Stimulated activated naive CD8-positive, alpha-beta T cell treated with anti-CD3 and anti-CD28 coated beads, Interleukin-15, amount 100 ng/mL, for 72 hours (primary cell): ENCODE results near the gene HIF3A.
"Not testable (repeated sequence)": the region's sequence is repeated elsewhere in the genome, so short reads cannot be mapped to it uniquely, and the experiment has no call there.

Experiments used
- ATAC-seq: fragments of 150-1000 bp; cut with Tn5 transposase; 2 replicates; pipeline ENCODE4 v1.10.0; 2021; ENCODE audit warnings: mild to moderate bottlenecking, moderate library complexity
- DNase-seq, 2 donors: peaks; one replicate each; pipeline ENCODE4 v3.0.0; 2021 to 2022
- H3K27ac Mint-ChIP-seq, 2 donors: one replicate each; pipeline ENCODE4 v1.8.0; 2022; ENCODE audit warnings: mild to moderate bottlenecking in 2 of 2, mixed read lengths in 2 of 2, moderate library complexity in 2 of 2
- H3K27me3 Mint-ChIP-seq: one replicate; pipeline ENCODE4 v1.8.0; 2022; ENCODE audit warnings: mixed read lengths
- H3K4me1 Mint-ChIP-seq: one replicate; pipeline ENCODE4 v1.8.0; 2022; ENCODE audit warnings: mild to moderate bottlenecking, mixed read lengths
- H3K4me3 Mint-ChIP-seq, 2 donors: one replicate each; pipeline ENCODE4 v1.8.0; 2022; ENCODE audit warnings: mild to moderate bottlenecking in 2 of 2, mixed read lengths in 2 of 2, moderate library complexity in 1 of 2
- H3K9me3 Mint-ChIP-seq, 2 donors: one replicate each; pipeline ENCODE4 v1.8.0; 2022; ENCODE audit warnings: mixed read lengths in 2 of 2

Gene HIF3A

DNA sequence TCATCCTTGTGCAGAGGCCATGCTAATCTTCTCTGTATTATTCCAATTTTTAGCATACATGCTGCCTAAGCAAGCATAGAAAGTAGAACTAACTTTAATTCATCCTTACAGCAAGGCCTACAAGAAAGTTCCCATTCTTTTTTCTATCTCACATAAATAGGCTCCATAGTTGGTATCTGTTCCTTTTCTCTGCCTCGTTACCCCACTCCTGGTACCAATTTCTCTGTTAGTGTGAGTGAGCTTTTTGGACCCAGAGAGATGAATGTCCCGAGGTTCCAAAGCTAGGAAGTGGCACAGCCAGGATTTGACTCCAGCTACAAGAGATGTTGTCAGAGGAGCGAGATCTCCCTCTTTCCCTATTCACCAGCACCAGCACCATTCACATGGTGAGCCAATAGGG is 9.7 kb downstream of the HIF3A start:
- Mint-ChIP-seq H3K4me3 (no peak overlapping the region), H3K27me3 (no peaks in the 10 kb centered on the region), H3K27ac (no peak overlapping the region), H3K4me1 (no peaks in the 10 kb centered on the region), H3K9me3 (peaks cover 0 to 17% of the 10 kb centered on the region in 2 donors)
- DNase-seq (no peak), ATAC-seq (no peak)

DNA sequence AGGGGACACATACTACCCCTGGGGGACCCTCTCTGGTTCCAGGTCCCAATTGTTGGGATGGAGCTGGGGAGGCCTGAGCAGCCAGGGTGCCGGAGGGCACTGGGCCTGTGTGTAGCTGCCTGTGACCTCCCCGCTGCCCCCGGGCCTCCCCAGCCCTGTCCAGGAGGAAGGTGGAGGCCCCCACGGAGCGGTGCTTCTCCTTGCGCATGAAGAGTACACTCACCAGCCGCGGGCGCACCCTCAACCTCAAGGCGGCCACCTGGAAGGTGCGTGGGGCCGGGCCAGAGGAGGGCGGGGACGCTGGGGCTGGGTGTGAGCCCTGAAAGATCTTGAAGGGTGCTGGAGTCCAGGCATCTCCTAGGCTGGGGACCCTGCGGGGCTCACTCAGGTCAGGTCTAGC is 11.7 kb downstream of the HIF3A start:
- no peak overlapping the region for H3K27ac Mint-ChIP-seq
- H3K27me3 Mint-ChIP-seq = no peaks in the 10 kb centered on the region
- no peak overlapping the region for H3K4me3 Mint-ChIP-seq
- DNase-seq (no peak), ATAC-seq (peak; percentile 39)
- no peaks in the 10 kb centered on the region for H3K4me1 Mint-ChIP-seq
- H3K9me3 Mint-ChIP-seq = peaks cover 0 to 17% of the 10 kb centered on the region in 2 donors

DNA sequence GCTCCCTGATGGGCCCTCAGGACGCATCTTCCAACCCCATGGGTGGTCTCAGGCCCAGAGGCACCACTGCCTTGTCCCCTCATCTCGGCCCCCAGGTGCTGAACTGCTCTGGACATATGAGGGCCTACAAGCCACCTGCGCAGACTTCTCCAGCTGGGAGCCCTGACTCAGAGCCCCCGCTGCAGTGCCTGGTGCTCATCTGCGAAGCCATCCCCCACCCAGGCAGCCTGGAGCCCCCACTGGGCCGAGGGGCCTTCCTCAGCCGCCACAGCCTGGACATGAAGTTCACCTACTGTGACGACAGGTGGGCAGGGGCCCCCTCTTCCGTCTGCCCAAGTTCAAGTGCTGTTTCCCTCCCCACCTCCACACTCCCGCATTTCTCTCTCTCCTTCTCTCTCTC is 12.2 kb downstream of the HIF3A start:
- DNase-seq = no peak
- H3K4me3 Mint-ChIP-seq = no peak overlapping the region
- H3K9me3 Mint-ChIP-seq = peaks cover 0 to 17% of the 10 kb centered on the region in 2 donors
- no peaks in the 10 kb centered on the region for H3K27me3 Mint-ChIP-seq
- H3K4me1 Mint-ChIP-seq = no peaks in the 10 kb centered on the region
- ATAC-seq = no peak
- H3K27ac Mint-ChIP-seq = no peak overlapping the region

DNA sequence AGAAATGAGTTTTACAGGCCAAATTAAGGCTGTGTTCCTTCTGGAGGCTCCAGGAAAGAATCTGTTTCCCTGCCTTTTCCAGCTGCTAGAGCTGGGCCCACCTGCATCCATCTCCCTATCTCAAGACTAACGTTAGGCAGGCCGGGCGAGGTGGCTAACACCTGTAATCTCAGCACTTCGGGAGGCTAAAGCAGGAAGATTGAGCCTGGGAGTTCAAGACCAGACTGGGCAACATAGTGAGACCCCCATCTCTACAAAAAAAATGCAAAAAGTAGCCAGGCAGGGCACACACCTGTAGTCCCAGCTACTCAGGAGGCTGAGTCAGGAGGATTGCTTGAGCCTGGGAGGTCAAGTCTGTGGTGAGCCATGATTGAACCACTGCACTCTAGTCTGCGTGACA is 14.6 kb downstream of the HIF3A start:
- no peak overlapping the region for H3K4me3 Mint-ChIP-seq
- peaks cover 0 to 5% of the 10 kb centered on the region in 2 donors for H3K9me3 Mint-ChIP-seq
- no peaks in the 10 kb centered on the region for H3K4me1 Mint-ChIP-seq
- ATAC-seq (no peak), DNase-seq (no peak)
- H3K27ac Mint-ChIP-seq = no peak overlapping the region
- H3K27me3 Mint-ChIP-seq = no peaks in the 10 kb centered on the region

DNA sequence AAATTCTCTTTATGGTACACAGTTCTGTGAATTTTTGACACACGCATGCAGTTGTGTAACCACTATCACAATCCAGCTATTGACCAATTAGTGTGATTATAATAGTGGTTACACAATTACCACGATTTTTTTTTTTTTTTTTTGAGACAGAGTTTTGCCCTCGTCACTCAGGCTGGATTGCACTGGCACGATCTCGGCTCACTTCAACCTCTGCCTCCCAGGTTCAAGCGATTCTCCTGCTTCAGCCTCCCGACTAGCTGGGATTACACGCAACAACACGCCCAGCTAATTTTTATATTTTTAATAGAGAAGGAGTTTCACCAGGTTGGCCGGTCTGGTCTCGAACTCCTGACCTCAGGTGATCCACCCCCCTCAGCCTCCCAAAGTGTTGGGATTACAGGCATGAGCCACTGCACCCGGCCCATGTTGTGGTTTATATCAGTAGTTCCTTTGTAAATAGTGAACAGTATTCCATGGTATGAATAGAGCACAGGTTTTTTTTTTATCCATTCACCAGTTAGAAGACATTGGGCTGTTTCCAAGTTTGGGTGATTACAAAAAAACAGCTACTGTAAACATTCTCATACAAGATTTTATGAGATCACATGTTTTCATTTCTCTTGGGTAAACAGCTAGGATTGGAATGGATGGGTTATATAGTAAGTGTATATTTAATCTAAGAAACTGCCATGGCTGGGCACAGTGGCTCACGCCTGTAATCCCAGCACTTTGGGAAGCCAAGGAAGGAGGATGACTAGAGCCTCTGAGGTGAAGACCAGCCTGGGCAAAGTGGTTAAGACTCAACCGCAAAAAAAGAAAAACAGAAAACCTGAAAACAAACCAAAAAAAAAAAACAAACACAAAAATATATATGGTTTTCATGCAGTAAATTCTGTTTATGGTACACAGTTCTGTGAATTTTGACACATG is 17.0 kb downstream of the HIF3A start:
- H3K27ac Mint-ChIP-seq, ATAC-seq, DNase-seq, H3K9me3 Mint-ChIP-seq, H3K4me3 Mint-ChIP-seq, H3K4me1 Mint-ChIP-seq, H3K27me3 Mint-ChIP-seq: not testable (repeated sequence)

DNA sequence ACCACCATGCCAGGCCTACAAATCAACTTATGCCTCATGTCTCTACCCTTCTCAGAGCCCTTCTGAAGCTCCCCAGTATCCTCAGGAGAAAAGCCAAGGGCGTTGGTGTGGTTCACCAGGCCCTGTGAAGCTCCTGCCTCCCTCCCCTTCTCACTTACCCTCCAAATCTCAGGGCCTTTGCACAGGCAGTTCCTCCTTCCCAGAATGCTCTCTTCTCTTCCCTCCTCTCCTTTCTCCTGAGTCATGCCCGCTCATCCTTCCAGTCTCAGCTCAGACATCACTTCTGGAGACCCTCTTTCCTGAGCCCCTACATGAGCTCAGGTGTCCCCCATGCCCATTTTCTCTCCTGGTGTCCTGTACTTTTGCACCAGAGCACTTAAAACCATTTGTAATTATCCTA is 20.5 kb downstream of the HIF3A start:
- H3K27me3 Mint-ChIP-seq = no peaks in the 10 kb centered on the region
- no peak overlapping the region for H3K4me3 Mint-ChIP-seq
- no peak for ATAC-seq
- no peak for DNase-seq
- no peaks in the 10 kb centered on the region for H3K9me3 Mint-ChIP-seq
- no peak overlapping the region for H3K27ac Mint-ChIP-seq
- H3K4me1 Mint-ChIP-seq = no peaks in the 10 kb centered on the region

DNA sequence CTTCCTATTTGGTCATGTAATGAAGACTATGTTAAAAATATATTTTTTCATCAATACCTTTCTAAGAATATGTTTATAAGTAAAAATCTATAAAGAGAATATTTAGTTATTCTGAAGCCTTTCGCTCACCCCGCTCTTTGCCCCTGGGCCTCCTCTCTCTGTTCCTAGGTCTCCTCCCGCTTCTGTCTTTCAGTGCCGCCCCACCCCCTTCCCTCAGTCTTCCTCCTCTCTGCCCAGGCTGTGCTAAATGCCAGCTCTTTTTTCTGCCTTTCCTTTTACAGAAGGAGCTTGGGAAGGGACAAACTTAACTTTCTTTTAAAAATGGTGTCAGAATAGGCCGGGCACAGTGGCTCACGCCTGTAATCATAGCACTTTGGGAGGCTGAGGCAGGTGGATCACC is 22.8 kb downstream of the HIF3A start:
- ATAC-seq = no peak
- Mint-ChIP-seq H3K4me3 (no peak overlapping the region), H3K4me1 (no peaks in the 10 kb centered on the region), H3K27me3 (no peaks in the 10 kb centered on the region), H3K27ac (no peak overlapping the region), H3K9me3 (no peaks in the 10 kb centered on the region)
- DNase-seq = no peak

DNA sequence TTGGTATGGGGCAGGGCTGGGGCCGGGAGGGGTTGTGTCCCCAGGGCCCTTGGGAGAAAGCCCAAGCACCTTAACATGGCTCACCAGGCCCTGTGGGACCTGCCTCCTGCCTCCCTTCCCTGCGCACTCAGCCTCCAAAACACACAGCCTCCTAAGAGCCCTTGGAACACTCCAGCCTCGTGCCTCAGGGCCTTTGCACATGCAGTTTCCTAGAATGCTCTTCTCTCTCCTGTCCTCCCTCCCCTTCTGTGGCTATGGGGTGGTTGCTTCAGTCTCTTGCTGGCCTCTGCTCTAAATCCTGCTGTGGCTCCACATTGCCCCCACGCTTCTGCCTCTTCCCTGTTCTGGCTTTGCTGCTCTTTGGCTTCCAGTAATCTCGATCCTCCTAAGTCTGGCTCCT is 23.7 kb downstream of the HIF3A start:
- Mint-ChIP-seq H3K9me3 (peaks cover 3 to 6% of the 10 kb centered on the region in 2 donors), H3K27ac (no peak overlapping the region), H3K4me1 (no peaks in the 10 kb centered on the region), H3K4me3 (no peak overlapping the region), H3K27me3 (no peaks in the 10 kb centered on the region)
- ATAC-seq = no peak
- DNase-seq = no peak

DNA sequence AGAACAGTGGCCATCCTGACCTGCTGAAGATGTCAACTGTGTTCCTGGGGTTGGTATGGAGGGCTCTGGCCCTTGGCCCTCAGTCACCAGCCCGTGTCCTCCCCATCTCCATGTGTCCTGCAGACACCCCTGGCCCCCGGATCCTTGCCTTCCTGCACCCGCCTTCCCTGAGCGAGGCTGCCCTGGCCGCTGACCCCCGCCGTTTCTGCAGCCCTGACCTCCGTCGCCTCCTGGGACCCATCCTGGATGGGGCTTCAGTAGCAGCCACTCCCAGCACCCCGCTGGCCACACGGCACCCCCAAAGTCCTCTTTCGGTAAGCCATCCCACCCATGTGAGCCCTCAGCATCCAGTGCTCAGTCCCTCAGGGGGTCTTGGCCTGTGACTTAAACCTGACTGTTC is 24.8 kb downstream of the HIF3A start:
- ATAC-seq (no peak), DNase-seq (no peak)
- no peaks in the 10 kb centered on the region for H3K4me1 Mint-ChIP-seq
- no peaks in the 10 kb centered on the region for H3K27me3 Mint-ChIP-seq
- H3K9me3 Mint-ChIP-seq = peaks cover 7 to 16% of the 10 kb centered on the region in 2 donors
- no peak overlapping the region for H3K27ac Mint-ChIP-seq
- H3K4me3 Mint-ChIP-seq = no peak overlapping the region

DNA sequence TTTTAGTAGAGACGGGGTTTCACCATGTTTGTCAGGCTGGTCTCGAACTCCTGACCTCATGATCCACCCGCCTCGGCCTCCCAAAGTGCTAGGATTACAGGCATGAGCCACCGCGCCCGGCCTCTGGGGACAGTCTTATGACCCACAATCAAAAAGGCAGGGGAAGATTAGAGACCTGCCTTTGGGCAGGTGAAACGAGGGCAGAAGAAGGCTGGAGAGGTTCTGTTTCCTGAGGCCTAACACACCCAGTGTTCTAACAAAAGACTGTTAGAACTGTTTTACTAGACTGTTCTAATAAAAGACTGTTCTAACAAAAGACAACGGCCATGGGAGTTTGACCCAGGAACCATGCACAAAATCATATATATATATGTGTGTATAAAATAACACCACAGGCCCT is 26.4 kb downstream of the HIF3A start:
- H3K27me3 Mint-ChIP-seq, DNase-seq, ATAC-seq, H3K4me1 Mint-ChIP-seq, H3K27ac Mint-ChIP-seq, H3K4me3 Mint-ChIP-seq: not testable (repeated sequence)
- peaks cover 8 to 19% of the 10 kb centered on the region in 2 donors for H3K9me3 Mint-ChIP-seq

DNA sequence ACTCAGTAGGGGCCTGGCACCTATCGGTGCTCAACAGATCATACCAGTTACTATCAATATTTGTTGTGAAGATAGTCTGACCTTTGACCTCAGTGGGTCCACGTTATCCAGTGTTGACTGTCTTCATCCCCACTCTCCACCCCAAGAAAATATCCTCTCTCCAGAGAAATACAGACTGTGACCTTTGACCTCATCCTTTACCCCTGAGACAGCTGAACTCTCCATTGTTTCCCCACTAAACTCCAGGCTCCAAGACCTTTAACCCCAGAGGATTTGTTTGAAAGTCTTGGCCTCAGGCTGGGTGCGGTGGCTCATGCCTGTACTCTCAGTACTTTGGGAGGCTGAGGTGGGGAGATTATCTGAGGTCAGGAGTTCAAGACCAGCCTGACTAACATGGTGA is 27.4 kb downstream of the HIF3A start:
- Mint-ChIP-seq H3K27ac (no peak overlapping the region), H3K4me3 (no peak overlapping the region), H3K27me3 (no peaks in the 10 kb centered on the region), H3K4me1 (no peaks in the 10 kb centered on the region), H3K9me3 (peaks cover 11 to 25% of the 10 kb centered on the region in 2 donors)
- DNase-seq (no peak), ATAC-seq (no peak)

DNA sequence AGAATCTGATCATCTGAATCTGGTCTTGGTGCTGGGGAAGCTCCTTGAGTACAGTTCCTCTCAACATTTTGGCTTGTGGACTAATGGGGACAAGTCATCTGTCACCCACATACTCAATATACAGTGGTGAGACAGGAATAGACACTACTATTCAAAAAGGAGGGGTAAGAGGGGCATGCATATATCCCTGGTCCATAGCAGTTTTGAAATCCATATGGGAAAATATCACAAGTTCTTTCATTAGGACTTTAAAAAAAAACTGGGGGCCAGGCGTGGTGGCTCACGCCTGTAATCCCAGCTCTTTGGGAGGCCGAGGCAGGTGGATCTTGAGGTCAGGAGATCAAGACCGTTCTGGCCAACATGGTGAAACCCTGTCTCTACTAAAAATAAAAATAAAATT is 29.8 kb downstream of the HIF3A start:
- no peaks in the 10 kb centered on the region for H3K4me1 Mint-ChIP-seq
- ATAC-seq = no peak

DNA sequence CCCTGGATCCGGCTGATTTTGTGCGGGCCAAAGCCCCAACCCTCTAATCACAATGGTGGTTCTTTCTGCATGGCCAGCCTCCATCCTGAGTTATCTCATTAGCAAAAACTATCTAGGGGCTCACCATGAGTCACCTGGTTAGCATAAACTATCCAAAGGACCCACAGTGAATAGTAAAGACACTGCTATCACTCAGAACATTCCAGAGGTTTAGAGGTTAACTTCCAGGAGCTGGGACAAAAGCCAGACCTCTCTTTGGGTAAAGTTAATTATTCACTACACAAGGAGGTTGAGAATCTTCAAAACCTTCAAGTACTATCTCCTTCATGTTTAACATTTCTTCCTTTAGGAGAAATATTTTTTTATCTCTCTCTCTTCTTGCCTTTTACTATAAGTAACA is 31.2 kb downstream of the HIF3A start:
- Mint-ChIP-seq H3K4me3 (no peak overlapping the region), H3K27me3 (no peaks in the 10 kb centered on the region), H3K9me3 (peaks cover 24 to 44% of the 10 kb centered on the region in 2 donors), H3K27ac (no peak overlapping the region), H3K4me1 (no peaks in the 10 kb centered on the region)
- DNase-seq (no peak), ATAC-seq (no peak)

More for the DNA sequence above, 29.8 kb downstream of the HIF3A start:
- Mint-ChIP-seq H3K4me3 (no peak overlapping the region), H3K27ac (no peak overlapping the region), H3K27me3 (no peaks in the 10 kb centered on the region), H3K9me3 (peaks cover 24 to 44% of the 10 kb centered on the region in 2 donors)
- DNase-seq = no peak

DNA sequence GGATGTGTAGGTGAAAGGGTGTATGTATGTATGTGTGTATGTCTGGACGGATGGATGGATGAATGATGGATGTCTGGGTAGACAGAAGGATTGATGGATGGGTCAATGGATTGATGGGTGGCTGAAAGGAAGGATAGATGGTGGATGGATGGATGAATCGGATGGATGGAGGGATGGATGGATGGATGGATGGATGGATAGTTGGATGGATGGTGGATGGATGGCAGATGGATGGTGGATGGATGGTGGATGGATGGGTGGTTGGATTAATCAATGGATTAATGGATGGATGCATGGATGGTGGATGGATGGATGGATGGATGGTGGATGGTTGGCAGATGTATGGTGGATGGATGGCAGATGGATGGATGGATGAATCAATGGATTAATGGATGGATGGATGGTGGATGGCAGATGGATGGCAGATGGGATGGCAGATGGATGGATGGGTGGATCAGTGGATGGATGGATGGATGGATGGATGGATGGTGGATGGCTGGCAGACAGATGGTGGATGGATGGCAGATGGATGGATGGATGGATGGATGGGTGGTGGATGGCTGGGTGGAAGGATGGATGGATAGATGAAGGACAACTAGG is 33.6 kb downstream of the HIF3A start:
- no peak overlapping the region for H3K4me3 Mint-ChIP-seq
- no peaks in the 10 kb centered on the region for H3K27me3 Mint-ChIP-seq
- DNase-seq (no peak), ATAC-seq (no peak)
- H3K9me3 Mint-ChIP-seq = peaks cover 23 to 40% of the 10 kb centered on the region in 2 donors
- no peak overlapping the region for H3K27ac Mint-ChIP-seq
- no peaks in the 10 kb centered on the region for H3K4me1 Mint-ChIP-seq

DNA sequence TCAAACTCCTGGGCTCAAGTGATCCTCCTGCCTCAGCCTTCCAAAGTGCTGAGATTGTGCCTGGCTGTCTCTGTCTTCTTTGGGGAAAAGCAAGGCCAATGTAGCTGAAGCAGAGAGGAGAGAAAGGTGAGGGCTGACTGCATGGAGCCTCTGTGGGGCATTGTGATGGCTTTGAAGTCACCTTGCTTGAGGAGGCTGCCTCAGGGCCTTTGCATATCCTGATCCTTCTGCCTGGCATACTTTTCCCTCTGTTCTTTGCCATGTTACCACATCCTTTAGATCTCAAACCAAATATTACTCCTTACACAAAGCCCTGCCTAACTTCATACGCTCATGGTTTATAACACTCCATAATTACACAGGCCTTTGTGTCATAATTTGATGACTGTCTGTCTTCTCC is 40.6 kb downstream of the HIF3A start:
- Mint-ChIP-seq H3K4me3 (no peak overlapping the region), H3K27ac (no peak overlapping the region), H3K9me3 (no peaks in the 10 kb centered on the region), H3K4me1 (no peaks in the 10 kb centered on the region), H3K27me3 (no peaks in the 10 kb centered on the region)
- DNase-seq = no peak
- ATAC-seq = no peak

DNA sequence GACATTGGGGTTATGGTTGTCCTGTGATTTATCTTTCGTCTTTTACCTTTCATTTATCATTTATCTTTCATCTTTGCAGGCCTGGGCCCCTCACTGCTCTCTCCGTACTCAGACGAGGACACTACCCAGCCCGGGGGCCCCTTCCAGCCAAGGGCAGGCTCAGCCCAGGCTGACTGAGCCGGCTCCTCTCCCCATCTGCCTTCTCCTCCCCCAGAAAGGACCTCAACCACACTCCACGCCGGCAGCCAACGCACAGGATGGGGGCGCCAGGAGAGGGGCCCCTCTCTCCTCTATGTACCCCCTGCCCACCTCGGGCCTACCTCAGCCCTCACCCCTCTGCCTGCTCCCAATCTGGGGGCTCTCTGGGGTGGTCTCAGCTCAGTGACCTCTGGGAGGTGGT is 42.6 kb downstream of the HIF3A start:
- no peak for ATAC-seq
- Mint-ChIP-seq H3K9me3 (no peaks in the 10 kb centered on the region), H3K4me1 (no peaks in the 10 kb centered on the region), H3K4me3 (no peak overlapping the region), H3K27ac (no peak overlapping the region), H3K27me3 (no peaks in the 10 kb centered on the region)
- DNase-seq = no peak
